HPDE6-E6E7 (cell line): ENCODE results near the gene ZNF423.

ENCODE experiments used
- DNase-seq: peaks from one replicate; pipeline ENCODE4 v3.0.0; 2011; ENCODE audit warnings: missing footprints; ENCODE audit errors: extremely low spot score

ZNF423 gene

DNA sequence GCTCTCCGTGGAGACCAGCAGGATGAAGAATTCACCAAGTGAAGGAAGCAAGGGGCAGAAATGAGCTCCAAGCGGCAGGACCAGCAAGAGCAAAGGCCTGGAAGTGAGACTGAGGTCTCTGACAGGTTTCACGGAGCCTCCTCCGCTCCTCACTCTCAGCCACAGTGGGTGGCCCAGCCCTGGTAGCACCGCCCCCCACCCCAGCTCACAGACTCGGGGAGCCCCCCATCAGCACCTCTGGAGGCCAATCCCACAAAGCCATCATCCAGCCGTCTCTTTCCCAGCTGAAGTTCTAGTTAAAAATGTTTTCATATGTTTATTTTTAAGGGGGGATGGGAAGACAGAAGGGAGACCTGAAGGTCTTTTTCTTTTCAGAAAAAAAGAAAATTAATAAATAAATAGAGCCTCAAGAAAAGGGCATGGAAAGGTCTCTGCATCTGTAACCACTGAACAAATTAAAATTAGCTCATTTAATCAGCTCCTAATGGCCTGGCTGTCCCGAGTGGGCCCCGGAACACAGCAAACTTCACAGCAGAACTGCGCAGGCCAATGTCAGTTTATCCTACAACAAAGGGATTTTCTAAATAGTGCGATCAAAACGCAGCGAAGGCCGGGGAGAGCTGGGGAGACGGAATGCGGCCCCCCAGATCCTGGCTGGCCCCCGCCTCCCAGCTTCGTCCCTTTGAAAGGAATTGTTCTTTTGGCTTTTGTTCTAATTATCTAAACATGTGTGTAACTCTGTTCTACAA is 190.3 kb downstream of the ZNF423 start:
- no peak for DNase-seq

DNA sequence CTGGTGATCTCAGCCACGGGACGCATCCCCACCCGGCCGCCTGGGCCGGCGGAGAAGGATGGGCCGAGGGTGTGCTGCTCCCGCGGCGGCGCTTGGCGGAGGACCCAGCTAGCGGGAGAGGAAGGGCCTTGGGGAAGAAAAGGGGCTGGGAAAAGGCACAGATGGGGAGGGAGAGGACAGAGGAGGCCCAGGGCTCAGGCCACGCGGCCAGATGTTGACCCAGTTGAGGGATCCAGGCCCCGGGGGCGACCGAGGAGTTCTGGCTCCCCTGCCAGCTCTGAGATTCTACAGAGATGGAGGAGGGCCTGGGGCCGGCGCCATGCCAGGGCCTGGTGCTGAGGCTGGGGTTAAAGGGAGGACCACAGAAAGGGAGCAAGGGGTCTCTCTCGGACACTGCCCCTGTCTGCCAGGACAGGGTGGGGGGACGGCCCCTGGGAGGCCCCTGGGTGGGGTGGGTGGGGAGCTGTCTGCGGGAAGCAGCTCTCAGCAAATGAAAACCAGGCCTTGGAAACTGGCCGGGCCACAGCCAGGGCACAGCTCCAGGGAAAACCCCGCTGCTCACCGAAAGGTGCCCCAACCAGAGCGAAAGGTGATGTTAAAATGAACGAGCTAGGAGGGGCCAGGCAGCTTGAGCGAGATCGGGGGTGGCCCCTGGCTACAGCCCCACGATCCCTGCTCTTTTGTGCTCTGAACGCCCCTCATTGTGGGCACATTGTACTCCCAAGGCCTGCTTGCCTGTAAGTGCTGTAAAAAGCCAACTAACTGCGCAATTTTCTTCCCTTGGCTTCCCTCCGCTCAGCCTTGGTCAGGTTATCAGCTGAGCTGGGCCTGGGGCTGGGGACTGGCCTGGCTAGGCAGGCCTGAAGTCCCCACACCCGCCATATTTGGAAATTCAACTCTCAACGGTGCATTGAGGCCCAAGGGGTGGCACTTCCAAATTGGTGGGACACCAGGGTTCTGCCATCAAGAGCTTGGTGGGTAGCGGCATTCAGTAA is 191.4 kb downstream of the ZNF423 start:
- no peak for DNase-seq

DNA sequence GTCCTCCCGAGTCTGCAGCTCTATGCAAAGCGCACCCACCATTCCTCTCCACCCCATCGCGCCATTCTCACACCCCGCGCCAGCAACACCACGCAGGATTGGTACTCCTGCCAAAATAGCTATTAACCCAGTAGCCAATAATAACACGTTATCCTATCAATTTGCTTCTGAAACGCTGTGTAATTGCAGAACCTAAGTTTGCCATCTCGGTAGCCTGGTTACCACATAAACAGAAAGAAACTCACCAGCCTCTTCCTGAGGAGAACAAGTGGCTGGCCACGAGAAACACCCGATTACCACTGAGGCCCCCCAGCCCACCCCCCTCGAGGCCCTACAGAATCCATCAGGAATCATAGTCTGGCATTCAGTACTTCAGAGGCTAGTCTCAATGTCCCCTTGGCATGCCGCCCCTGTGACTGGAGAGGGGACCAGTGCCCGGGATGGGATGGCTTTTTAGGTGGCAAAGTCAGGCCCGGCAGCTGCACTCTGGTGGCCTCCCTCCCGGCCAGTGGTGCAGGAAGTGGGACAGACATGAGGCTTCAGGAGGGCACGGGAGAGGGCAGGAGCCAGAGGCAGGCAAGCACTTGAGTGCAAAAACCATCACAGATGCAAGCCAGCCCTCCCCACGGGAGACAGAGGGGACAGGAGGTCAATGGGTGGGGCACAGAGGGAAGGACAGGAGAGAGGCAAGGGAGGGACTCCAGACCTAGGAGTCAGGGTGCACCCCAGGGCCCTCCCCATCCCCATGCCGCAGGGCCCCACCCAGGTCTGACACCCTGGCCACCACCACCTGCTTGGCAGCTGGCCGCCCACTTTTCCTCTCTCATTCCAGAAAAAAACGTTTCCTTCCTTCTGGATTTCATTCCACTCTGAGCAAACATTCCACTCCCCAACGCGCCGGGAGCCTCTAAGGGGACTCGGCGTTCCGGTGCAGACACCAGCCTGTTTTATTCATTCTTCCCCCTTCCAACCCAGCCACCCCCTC is 192.5 kb downstream of the ZNF423 start:
- DNase-seq, result no peak

DNA sequence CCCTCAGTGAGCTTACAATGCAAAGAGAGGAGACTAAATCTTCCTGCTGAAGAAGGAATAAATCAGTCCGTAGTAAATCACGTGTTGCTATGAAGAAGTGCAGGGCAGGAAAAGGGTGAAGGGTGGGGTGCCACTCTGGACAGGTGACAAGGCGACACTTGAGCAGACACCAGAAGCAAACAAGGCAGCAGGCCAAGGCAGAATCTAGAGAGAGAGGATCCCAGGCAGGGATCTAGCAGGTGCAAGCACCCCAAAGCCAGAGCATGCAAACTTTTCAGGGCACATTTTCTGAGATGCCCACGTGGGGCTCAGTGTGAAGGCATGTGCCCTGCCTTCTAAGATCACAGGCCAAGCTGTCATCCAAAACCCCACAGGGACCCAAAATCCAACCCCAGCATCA is 193.3 kb downstream of the ZNF423 start:
- DNase-seq, result no peak

DNA sequence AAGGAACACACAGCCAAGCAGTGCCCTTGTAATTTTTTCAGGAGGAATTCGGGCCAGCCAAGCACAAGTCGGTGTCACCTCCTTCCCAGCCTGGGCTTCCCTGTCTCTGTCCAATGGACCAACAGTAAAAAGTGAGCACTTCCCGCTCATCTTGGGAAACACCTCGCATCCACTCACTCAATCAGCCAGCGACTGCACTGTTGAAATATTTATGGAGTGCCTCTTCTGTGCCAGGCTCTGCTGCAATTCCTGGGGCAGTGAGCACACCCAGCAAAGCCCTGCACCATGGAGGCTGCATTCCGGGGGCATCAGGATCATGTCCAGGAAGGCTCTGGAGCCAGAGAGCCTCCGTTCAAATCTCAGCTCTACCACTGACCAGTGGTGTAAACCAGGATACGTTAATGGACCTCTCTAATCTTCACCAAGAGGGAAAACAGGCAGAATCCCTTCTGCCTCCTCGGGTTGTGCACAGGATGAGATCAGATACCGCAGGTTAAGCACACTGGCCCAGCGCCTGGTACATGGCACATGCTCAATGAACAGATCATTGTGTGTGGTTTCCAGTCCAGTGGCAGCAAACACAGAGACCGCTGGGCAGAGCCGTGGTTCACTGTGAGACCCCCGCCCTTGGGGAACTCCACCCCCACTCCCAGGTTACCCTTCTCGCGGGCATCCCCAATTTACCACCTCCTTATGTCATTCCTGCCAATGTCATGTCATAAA is 194.3 kb downstream of the ZNF423 start:
- no peak for DNase-seq

DNA sequence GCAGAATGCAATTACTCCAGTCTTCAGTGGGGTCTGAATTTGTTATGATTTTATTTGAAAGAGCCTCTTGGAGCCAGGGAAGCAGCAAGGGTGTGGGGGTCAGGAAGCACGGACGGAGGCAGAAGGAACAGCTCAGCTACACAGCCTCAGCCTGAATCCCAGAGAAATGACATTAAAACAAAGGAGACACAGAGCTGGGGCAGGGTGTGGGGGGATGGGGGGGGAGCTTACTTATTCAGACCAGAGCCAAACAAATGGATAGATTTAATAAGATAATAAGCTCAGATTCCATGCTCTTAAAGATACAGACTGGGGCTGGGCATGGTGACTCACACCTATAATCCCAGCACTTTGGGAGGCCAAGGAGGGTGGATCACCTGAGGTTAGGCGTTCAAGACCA is 195.3 kb downstream of the ZNF423 start:
- no peak for DNase-seq

DNA sequence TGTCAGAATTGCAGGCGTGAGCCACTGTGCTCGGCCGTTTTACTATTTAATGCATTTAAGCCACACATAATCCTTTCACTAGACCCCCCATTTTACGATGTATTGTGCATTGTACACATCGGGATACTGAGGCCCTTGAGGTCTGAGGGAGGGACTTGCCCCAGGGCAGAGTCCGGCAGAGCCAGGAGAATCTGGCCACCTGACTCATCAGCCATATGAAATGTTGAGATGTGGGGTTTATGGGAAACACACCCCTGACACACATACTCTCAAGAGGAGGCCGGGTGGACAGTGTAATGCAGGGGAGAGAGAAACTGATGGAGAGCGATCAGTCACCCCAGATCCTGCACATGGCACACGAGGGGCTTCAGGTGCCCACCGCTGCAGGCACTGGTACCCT is 196.6 kb downstream of the ZNF423 start:
- no peak for DNase-seq

DNA sequence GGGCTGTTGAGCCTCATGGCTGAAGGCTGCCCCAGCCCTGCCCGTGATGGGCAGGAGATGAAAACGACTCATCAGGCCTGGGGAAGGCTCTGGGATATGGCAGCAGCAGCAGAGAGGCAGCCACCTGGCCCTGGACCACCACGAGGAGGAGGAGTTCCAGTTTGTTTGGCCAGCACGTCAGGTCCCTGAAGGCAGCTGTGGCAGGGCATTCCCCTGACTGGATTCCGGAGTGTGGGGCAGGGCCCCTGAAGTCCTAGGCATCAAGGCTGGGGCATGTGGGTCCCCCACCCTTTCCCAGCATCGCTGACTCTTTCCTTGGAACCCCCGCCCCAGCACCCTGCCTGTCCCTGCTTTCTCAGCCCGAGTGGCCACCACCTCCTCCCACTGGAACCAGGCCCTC is 197.4 kb downstream of the ZNF423 start:
- no peak for DNase-seq

DNA sequence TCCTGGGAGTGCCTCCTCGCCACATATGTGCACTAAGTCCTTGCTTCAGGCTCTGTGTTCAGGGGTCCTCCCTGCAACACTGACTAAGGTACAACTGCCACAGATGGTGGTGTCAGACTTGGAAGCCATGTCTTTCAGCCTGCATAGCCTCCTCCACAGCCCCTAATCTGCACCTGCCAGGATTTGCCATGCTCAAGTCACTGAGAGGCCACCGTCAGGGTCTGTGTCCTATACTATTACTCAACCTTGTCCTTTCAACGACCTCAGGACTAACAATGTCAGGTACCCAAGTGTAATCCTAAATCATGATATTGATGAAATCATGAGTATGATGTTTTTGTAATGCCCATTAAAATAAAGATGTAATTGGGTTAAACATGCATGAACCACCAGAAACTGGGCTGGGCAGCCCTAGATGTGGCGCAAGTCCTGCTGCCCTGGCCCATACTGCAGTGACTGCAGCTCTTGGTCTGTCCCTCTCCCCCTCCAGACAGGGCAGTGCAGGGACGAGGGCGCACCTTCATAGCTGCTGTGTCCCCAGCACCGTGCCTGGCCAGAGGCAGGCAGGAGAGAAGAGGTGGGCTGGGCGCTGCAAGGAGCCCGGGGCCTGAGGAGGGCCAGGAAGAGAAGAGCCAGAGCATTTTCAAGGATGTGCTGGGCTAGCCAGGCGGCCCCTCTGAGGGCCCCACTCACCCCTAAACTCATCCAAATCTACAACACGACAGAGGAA is 198.0 kb downstream of the ZNF423 start:
- DNase-seq, result no peak

DNA sequence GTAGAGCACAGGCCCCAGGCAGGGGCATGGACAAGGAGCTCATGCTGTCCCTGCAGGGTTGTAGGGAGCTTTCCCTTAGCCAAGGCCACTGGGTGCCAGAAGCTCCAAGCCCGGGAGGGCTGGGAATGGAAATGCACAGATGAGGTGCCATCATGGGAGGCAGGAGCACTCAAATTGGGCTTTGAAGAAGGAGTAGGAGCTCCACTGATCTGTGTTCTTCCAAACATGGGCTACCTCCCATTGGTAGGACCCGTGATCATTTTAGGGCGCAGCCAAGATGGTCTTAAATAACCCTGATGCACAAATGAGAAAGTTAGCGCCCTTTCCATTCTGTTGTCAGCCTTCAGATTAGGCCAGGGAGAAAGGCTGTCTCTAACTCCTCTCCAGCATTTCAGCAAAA is 201.5 kb downstream of the ZNF423 start:
- no peak for DNase-seq

DNA sequence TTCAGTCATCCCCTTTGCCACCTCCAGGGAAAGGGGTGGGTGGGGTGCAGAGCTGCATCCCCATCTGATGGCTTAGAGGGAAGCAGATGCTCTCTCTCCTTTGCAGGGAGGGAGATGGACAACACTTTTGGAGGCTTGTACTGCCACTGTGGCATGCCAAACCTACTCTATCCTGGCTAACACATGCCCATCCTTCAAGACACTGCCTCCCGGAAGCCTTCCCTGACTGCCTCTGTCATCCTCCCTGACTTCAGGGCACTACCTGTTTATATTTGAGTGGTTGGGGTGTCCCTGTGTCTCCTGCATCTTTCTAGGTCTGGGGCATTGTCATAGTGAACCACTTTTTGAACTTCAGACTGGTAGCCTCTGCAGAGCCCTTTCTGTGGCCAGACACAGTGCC is 202.3 kb downstream of the ZNF423 start:
- no peak for DNase-seq

DNA sequence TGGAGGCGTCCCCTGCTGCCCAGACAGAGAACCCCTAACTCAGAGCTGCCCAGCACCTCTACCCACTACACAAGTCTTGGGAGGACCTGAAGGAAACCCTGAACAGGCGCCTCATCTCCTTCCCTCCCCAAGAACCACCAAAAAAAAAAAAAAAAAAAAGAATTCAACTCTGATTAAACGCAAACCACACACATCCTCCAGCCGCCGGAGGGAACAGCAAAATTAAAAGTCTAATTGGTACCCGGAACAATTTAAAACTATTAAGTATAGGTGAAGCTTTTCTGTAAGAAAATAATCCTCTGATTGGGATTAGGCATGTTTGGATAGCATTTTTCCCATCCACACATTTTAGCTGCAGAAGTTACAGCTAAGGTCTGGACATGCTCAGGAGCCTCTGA is 202.7 kb downstream of the ZNF423 start:
- DNase-seq, result no peak

DNA sequence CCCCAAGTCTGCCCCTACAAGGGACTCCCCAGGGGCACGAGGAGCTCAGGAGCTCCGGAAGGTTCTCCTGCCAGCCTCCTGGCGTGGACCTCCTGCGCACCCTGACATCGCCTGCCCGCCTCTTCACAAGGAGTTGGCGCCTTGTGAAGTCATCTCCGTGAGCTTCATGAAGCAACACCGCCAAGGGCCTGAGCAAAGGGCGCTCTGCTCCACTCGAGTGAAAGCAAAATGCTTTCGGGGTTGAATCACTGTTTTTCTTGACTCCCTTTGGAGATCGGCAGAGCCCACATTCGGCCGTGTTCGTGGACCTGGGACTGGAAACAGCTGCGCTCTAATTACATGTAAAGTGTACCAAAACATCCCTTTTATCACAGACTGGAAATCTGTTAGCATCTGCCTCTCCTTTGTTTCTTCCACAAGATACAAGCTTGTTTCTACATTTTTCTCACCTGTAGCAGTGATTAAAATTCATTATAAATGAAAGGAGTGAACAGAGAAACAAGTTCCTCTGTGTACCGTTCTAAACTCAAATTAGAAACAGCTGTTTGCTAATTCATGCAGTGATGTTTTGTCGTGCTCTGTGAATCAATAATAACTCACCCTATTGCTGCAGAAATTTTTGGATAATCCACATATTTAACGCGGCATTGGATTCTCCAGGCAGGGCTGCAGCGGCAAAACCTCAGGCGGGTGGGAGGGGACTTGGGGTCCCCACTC is 203.3 kb downstream of the ZNF423 start:
- DNase-seq, result no peak

DNA sequence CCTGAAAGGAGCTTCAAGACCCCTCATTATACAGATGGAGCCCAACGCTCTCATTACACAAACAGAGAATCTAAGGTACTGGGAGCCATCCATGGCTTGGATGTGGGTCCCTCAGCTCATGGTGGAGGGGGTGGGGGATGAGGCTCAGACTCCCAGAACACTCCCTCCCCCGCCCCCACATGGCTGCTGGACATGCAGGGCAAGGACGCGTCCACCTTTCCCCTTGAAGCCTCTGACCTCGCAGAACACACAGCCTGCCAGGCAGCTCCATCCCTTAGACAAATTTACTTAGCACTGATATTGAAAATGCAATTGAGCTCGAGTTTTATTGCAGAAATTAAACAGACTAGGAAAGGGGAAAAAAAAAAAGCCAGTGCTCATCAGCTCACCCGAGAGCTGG is 203.9 kb downstream of the ZNF423 start:
- DNase-seq, result no peak

DNA sequence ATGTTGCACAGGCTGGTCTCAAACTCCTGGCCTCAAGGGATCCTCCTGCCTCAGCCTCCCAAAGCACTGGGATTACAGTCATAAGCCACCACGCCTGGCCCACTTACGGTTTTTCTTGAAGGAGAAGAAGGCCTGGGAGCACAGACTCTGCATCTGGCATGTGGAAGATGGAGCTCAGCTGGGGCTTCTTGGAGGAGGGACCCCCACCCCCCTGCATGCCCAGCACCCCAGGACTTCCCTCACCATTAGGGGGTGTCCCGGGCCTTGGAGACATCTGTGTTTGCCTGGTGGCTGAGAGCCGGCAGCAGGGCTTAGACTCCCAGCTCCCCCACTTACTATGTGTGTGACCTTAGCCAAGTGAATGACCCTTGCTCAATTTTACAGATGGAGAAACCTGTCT is 204.7 kb downstream of the ZNF423 start:
- DNase-seq, result no peak

DNA sequence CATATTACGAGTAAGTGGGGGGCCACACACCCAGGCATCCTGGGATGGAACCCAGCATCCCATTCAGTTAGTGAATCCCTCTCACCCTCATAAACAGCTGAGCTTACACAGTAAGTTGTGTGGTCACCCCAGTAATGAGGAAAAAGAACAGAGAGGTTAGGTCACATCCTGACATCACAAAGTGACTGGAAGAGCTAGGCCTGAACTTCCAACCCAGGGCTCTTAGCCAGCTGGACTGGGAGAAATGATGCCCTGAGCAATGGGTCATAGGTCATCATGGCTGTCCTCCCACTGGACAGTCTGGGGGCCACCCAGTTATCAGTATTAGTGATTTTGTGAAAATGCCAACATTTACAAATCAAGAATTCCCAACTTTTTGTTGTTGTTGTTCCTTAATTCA is 205.3 kb downstream of the ZNF423 start:
- no peak for DNase-seq

DNA sequence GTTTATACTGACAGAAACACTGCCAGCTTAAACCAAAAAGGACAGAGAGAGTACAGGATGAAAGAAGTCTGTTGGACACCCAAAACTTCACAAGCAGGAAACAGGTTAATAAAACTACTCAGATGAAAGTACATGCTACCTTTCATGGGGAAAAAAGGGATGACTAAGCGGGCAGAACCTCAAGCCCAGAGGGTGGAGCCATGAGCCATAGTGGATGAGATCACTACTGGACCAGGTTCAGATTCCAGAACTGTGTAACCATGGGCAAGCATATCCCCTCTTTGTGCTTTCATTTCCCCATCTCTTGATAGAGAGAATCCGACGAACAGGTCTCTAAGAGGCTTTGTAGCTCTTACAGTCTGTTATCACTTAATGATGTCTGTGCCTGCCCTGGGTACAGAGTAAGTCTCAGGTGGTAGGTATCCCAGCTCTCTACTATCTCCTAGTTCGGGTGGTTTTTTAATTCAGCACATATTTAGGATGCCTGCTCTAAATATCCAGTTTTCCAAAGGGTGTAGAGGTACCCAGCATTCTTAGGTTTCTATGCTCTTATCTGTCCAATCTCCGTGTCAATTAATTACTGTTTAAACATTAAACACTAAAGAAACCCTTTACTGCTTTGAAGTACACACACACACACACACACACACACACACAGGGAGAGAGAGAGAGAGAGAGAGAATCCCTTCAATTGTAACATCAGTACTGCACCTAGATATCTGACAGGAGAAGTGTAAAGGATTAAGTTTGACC is 206.7 kb downstream of the ZNF423 start:
- DNase-seq, result no peak

DNA sequence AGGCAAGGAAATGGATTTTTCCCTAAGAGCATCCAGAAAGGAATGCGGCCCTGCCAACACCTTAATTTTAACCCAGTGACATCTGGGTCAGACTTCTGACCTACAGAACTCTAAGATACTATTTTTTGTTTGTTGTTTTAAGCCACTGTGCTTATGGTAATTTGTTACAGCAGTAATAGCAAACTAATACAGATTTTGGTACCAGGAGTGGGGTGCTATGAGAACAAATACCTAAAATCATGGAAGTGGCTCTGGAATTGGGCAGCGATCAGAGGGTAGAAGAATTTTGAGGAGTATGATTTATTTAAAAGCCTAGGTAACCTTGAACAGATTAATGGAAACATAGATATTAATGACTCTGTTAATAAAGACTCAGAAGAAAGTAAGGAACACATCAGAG is 208.2 kb downstream of the ZNF423 start:
- no peak for DNase-seq

DNA sequence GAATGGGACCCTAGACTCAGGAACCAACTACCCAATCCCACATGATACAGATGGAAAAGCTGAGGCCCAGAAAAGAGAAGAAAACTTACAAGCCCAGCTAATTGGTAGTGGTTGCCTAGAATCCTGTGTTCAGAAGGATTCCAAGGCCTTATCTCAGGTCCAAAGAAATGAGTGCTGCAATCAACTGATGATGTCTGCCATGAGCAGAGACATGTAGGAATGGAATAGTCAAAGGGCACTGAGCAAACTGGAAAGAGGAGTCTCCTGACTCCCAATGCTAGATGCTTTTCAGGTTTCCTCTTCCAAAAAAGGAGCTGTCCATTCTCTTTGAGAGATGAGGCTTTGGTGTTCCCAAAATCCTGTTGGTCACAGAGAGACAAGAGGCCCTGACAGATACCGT is 210.6 kb downstream of the ZNF423 start:
- no peak for DNase-seq
